Measurements from ENCODE around the gene BET1L.
"Not testable (repeated sequence)": the region's sequence is repeated elsewhere in the genome, so short reads cannot be mapped to it uniquely, and the experiment has no call there.

Gene BET1L

GRCh38 chr11:203945-204586 is 3.1 kb downstream of the BET1L start:
- no peak for DNase-seq (ENCODE audit: low read depth in 1 of 2, low spot score in 1 of 2)
- no peak for TF ChIP-seq JUND (IDR thresholded peaks at IDR 0.05; ENCODE audit: low read depth)
- in situ Hi-C loops (cut with HindIII; ENCODE audit: low pct_unique_long_range_greater_than_20kb, low sequenced_read_pairs), result no loop called here

- no peak for TF ChIP-seq JUND (IDR thresholded peaks at IDR 0.05; ENCODE audit: low read depth)
- no peak for DNase-seq (ENCODE audit: low read depth in 1 of 2, low spot score in 1 of 2)
- in situ Hi-C loops (cut with HindIII; ENCODE audit: low pct_unique_long_range_greater_than_20kb, low sequenced_read_pairs), result no loop called here
These were observed 3.9 kb downstream of the BET1L start for GRCh38 chr11:203056-203944.

GRCh38 chr11:202490-202889 is 4.7 kb downstream of the BET1L start:
- DNase-seq (ENCODE audit: low read depth in 1 of 2, low spot score in 1 of 2), result no peak
- TF ChIP-seq JUND (IDR thresholded peaks at IDR 0.05; ENCODE audit: low read depth), result no peak
- in situ Hi-C loops (cut with HindIII; ENCODE audit: low pct_unique_long_range_greater_than_20kb, low sequenced_read_pairs), result no loop called here

GRCh38 chr11:201966-202365 is 5.2 kb downstream of the BET1L start:
- in situ Hi-C loops (cut with HindIII; ENCODE audit: low pct_unique_long_range_greater_than_20kb, low sequenced_read_pairs), result no loop called here
- no peak for DNase-seq (ENCODE audit: low read depth in 1 of 2, low spot score in 1 of 2)
- no peak for TF ChIP-seq JUND (IDR thresholded peaks at IDR 0.05; ENCODE audit: low read depth)

GRCh38 chr11:200224-201003 is 6.8 kb downstream of the BET1L start:
- no peak for TF ChIP-seq JUND (IDR thresholded peaks at IDR 0.05; ENCODE audit: low read depth)
- DNase-seq (ENCODE audit: low read depth in 1 of 2, low spot score in 1 of 2), result no peak
- in situ Hi-C loops (cut with HindIII; ENCODE audit: low pct_unique_long_range_greater_than_20kb, low sequenced_read_pairs), result no loop called here

- DNase-seq (ENCODE audit: low read depth in 1 of 2, low spot score in 1 of 2), result no peak
- TF ChIP-seq JUND (IDR thresholded peaks at IDR 0.05; ENCODE audit: low read depth), result no peak
- in situ Hi-C loops (cut with HindIII; ENCODE audit: low pct_unique_long_range_greater_than_20kb, low sequenced_read_pairs), result no loop called here
These were observed 7.4 kb downstream of the BET1L start for GRCh38 chr11:199782-200181.

GRCh38 chr11:199004-199581 is 8.1 kb downstream of the BET1L start:
- no peak for DNase-seq (ENCODE audit: low read depth in 1 of 2, low spot score in 1 of 2)
- TF ChIP-seq JUND (IDR thresholded peaks at IDR 0.05; ENCODE audit: low read depth), result no peak
- in situ Hi-C loops (cut with HindIII; ENCODE audit: low pct_unique_long_range_greater_than_20kb, low sequenced_read_pairs), result no loop called here

GRCh38 chr11:198236-198806 is 8.9 kb downstream of the BET1L start:
- TF ChIP-seq JUND (IDR thresholded peaks at IDR 0.05; ENCODE audit: low read depth), result no peak
- in situ Hi-C loops (cut with HindIII; ENCODE audit: low pct_unique_long_range_greater_than_20kb, low sequenced_read_pairs), result no loop called here

GRCh38 chr11:197741-198235 is 9.4 kb downstream of the BET1L start:
- DNase-seq (ENCODE audit: low read depth in 1 of 2, low spot score in 1 of 2), result no peak
- in situ Hi-C loops (cut with HindIII; ENCODE audit: low pct_unique_long_range_greater_than_20kb, low sequenced_read_pairs), result no loop called here
- no peak for TF ChIP-seq JUND (IDR thresholded peaks at IDR 0.05; ENCODE audit: low read depth)

More at GRCh38 chr11:198236-198806, 8.9 kb downstream of the BET1L start:
- DNase-seq (ENCODE audit: low read depth in 1 of 2, low spot score in 1 of 2), result no peak

GRCh38 chr11:196786-197731 is 10.1 kb downstream of the BET1L start:
- in situ Hi-C loops (cut with HindIII; ENCODE audit: low pct_unique_long_range_greater_than_20kb, low sequenced_read_pairs), result no loop called here
- TF ChIP-seq JUND (IDR thresholded peaks at IDR 0.05; ENCODE audit: low read depth), result no peak

GRCh38 chr11:193481-193880 is 13.7 kb downstream of the BET1L start:
- DNase-seq (ENCODE audit: low read depth in 1 of 2, low spot score in 1 of 2); in situ Hi-C loops (cut with HindIII; ENCODE audit: low pct_unique_long_range_greater_than_20kb, low sequenced_read_pairs): not testable (repeated sequence)

More at GRCh38 chr11:196786-197731, 10.1 kb downstream of the BET1L start:
- no peak for DNase-seq (ENCODE audit: low read depth in 1 of 2, low spot score in 1 of 2)

GRCh38 chr11:192674-193128 is 14.5 kb downstream of the BET1L start, which contains the start of gene SCGB1C1:
TSS of gene SCGB1C1 (plus strand) at chr11:193078. CDS start at chr11:193100, 22 bp downstream.
- not testable (repeated sequence) for DNase-seq (ENCODE audit: low read depth in 1 of 2, low spot score in 1 of 2)

GRCh38 chr11:191490-192478 is 15.4 kb downstream of the BET1L start:
- not testable (repeated sequence) for DNase-seq (ENCODE audit: low read depth in 1 of 2, low spot score in 1 of 2)

More at GRCh38 chr11:192674-193128, 14.5 kb downstream of the BET1L start, which contains the start of gene SCGB1C1:
- in situ Hi-C loops (cut with HindIII; ENCODE audit: low pct_unique_long_range_greater_than_20kb, low sequenced_read_pairs), result not testable (repeated sequence)

GRCh38 chr11:190546-190945 is 16.7 kb downstream of the BET1L start:
- in situ Hi-C loops (cut with HindIII; ENCODE audit: low pct_unique_long_range_greater_than_20kb, low sequenced_read_pairs); DNase-seq (ENCODE audit: low read depth in 1 of 2, low spot score in 1 of 2): not testable (repeated sequence)

More at GRCh38 chr11:191490-192478, 15.4 kb downstream of the BET1L start:
- in situ Hi-C loops (cut with HindIII; ENCODE audit: low pct_unique_long_range_greater_than_20kb, low sequenced_read_pairs), result not testable (repeated sequence)
